Sigmoid colon (tissue), 3 donors: Measurements from ENCODE around the gene ABLIM1.

Experiments used
- POLR2A ChIP-seq, 2 donors: fragments of 450-650 bp; IDR thresholded peaks; one replicate each; pipeline ENCODE4 v1.6.1; 2016; ENCODE audit warnings: antibody characterized with exemption in 2 of 2, mild to moderate bottlenecking in 2 of 2, moderate library complexity in 2 of 2
- TF ChIP-seq, protein P1 (sequence below), 4 experiments: fragments of 450-650 bp in 3 of 4; fragments of 200-600 bp in 1 of 4; IDR thresholded peaks; one replicate each; pipeline ENCODE4 v1.5.1; 2016 to 2019; ENCODE audit warnings: antibody characterized with exemption in 4 of 4, mild to moderate bottlenecking in 3 of 4, moderate library complexity in 2 of 4

DNA sequence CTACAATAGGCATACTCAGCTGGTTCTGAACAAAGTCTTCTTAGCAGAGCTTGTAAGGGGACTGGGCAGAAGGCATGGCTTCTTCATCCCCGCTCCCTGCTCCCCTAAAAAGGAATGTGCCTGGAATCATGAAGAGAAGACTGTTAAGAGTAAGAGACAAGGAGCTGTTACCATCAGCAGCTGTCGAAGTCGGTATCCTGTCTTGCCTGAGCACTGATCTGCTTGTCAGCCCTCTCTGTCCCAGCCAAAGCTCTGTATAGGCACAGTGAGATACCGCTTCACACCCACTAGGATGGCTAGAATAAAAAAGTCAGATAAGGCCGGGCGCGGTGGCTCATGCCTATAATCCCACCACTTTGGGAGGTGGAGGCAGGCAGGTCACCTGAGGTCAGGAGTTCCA, 2.4 kb downstream of the ABLIM1 start:
- TF ChIP-seq, protein P1, sequence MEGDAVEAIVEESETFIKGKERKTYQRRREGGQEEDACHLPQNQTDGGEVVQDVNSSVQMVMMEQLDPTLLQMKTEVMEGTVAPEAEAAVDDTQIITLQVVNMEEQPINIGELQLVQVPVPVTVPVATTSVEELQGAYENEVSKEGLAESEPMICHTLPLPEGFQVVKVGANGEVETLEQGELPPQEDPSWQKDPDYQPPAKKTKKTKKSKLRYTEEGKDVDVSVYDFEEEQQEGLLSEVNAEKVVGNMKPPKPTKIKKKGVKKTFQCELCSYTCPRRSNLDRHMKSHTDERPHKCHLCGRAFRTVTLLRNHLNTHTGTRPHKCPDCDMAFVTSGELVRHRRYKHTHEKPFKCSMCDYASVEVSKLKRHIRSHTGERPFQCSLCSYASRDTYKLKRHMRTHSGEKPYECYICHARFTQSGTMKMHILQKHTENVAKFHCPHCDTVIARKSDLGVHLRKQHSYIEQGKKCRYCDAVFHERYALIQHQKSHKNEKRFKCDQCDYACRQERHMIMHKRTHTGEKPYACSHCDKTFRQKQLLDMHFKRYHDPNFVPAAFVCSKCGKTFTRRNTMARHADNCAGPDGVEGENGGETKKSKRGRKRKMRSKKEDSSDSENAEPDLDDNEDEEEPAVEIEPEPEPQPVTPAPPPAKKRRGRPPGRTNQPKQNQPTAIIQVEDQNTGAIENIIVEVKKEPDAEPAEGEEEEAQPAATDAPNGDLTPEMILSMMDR (IDR thresholded peaks at IDR 0.05), result no peak
- no peak for TF ChIP-seq POLR2A (IDR thresholded peaks at IDR 0.05)
